HCT116 (cell line): Measurements from ENCODE around the gene ABHD11.
A peak's percentile ranks its signal among the peaks of the same experiment; 100 is the strongest.

Source experiments
- CTCF ChIP-seq, 3 experiments: fragments of 200-600 bp in 1 of 3; sonication (generic) in 1 of 3; IDR thresholded peaks in 2 of 3; conservative IDR thresholded peaks in 1 of 3; 2 replicates each; pipeline ENCODE4 v1.5.1; 2012 to 2017; ENCODE audit warnings: low read depth in 2 of 3, low read length in 2 of 3, antibody characterized with exemption in 1 of 3, borderline replicate concordance in 1 of 3, control low read depth in 1 of 3, mild to moderate bottlenecking in 1 of 3, mixed read lengths in 1 of 3, mixed run types in 1 of 3, moderate library complexity in 1 of 3; ENCODE audit not compliant: insufficient read depth in 1 of 3
- FOSL1 ChIP-seq: IDR thresholded peaks from 2 replicates; pipeline ENCODE4 v1.6.1; 2012; ENCODE audit warnings: low read depth
- POLR2A ChIP-seq: IDR thresholded peaks from 2 replicates; pipeline ENCODE4 v1.7.0; 2011; ENCODE audit warnings: borderline replicate concordance; ENCODE audit not compliant: insufficient read depth, insufficient read length; ENCODE audit errors: extremely low read depth
- POLR2AphosphoS5 ChIP-seq: IDR thresholded peaks from 2 replicates; pipeline ENCODE4 v1.6.1; 2011; ENCODE audit warnings: mild to moderate bottlenecking, low read depth, low read length, moderate library complexity
- SIN3A ChIP-seq: IDR thresholded peaks from 2 replicates; pipeline ENCODE4 v1.6.1; 2012; ENCODE audit warnings: low read depth
- TCF7L2 ChIP-seq: IDR thresholded peaks from 2 replicates; pipeline ENCODE4 v1.7.0; 2011; ENCODE audit warnings: borderline replicate concordance, inconsistent platforms; ENCODE audit not compliant: insufficient read depth, insufficient read length; ENCODE audit errors: extremely low read depth
- YY1 ChIP-seq: IDR thresholded peaks from 2 replicates; pipeline ENCODE4 v1.6.1; 2011; ENCODE audit warnings: low read length, low read depth, moderate library complexity, mild to moderate bottlenecking; ENCODE audit not compliant: insufficient replicate concordance; ENCODE audit errors: extremely low read depth
- ZNF274 ChIP-seq: fragments of 200-500 bp; sonication (Bioruptor generic); IDR thresholded peaks from 2 replicates; pipeline ENCODE4 v1.6.1; 2014; ENCODE audit warnings: mild to moderate bottlenecking, low read depth, low read length, inconsistent platforms
- TF ChIP-seq, protein P1 (sequence below): IDR thresholded peaks from 2 replicates; pipeline ENCODE4 v1.6.1; 2012; ENCODE audit warnings: low read depth
- TF ChIP-seq, protein P2 (sequence below): IDR thresholded peaks from 2 replicates; pipeline ENCODE4 v1.6.1; 2012

GRCh38 chr7:73741600-73741999, 3.0 kb upstream of the ABHD11 start:
- TF ChIP-seq POLR2A (no peak), CTCF (IDR thresholded peaks at IDR 0.05 in 2 of 3, conservative IDR thresholded peaks at IDR 0.05 in 1 of 3; ENCODE audit: borderline replicate concordance in 1 of 3, insufficient read depth in 1 of 3, low read depth in 2 of 3, low read length in 2 of 3) (no peak), YY1 (no peak), TCF7L2 (no peak), SIN3A (no peak), ZNF274 (no peak), POLR2AphosphoS5 (0 out of 2 replicates have a peak, but pooled peaks have one; percentile 18), FOSL1 (no peak)
- TF ChIP-seq, protein P1, sequence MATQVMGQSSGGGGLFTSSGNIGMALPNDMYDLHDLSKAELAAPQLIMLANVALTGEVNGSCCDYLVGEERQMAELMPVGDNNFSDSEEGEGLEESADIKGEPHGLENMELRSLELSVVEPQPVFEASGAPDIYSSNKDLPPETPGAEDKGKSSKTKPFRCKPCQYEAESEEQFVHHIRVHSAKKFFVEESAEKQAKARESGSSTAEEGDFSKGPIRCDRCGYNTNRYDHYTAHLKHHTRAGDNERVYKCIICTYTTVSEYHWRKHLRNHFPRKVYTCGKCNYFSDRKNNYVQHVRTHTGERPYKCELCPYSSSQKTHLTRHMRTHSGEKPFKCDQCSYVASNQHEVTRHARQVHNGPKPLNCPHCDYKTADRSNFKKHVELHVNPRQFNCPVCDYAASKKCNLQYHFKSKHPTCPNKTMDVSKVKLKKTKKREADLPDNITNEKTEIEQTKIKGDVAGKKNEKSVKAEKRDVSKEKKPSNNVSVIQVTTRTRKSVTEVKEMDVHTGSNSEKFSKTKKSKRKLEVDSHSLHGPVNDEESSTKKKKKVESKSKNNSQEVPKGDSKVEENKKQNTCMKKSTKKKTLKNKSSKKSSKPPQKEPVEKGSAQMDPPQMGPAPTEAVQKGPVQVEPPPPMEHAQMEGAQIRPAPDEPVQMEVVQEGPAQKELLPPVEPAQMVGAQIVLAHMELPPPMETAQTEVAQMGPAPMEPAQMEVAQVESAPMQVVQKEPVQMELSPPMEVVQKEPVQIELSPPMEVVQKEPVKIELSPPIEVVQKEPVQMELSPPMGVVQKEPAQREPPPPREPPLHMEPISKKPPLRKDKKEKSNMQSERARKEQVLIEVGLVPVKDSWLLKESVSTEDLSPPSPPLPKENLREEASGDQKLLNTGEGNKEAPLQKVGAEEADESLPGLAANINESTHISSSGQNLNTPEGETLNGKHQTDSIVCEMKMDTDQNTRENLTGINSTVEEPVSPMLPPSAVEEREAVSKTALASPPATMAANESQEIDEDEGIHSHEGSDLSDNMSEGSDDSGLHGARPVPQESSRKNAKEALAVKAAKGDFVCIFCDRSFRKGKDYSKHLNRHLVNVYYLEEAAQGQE: no peak
- TF ChIP-seq, protein P2, sequence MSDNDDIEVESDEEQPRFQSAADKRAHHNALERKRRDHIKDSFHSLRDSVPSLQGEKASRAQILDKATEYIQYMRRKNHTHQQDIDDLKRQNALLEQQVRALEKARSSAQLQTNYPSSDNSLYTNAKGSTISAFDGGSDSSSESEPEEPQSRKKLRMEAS: no peak
